ENCODE data around the gene PTRH1.

DNA sequence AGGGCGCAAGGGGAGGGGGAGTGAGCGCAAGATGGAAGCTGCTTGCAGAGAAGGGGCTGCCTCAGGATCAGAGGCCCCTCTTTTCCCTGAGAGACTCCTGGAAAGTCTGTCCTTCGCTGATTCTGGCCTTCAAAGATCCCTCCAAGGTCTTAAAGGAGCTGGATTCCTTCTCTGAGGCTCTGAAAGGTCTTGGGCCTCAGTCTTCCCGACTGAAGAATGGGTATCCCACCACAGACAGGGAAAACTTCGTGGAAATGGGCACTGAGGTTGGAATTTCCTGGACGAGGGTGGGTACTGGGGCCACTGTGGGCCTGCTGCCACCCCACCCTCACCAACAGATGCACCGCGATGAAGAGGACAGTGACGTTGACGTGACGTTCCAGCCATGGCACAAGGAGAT is 3.1 kb downstream of the PTRH1 start:
- TF ChIP-seq, protein P1, sequence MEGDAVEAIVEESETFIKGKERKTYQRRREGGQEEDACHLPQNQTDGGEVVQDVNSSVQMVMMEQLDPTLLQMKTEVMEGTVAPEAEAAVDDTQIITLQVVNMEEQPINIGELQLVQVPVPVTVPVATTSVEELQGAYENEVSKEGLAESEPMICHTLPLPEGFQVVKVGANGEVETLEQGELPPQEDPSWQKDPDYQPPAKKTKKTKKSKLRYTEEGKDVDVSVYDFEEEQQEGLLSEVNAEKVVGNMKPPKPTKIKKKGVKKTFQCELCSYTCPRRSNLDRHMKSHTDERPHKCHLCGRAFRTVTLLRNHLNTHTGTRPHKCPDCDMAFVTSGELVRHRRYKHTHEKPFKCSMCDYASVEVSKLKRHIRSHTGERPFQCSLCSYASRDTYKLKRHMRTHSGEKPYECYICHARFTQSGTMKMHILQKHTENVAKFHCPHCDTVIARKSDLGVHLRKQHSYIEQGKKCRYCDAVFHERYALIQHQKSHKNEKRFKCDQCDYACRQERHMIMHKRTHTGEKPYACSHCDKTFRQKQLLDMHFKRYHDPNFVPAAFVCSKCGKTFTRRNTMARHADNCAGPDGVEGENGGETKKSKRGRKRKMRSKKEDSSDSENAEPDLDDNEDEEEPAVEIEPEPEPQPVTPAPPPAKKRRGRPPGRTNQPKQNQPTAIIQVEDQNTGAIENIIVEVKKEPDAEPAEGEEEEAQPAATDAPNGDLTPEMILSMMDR (IDR thresholded peaks at IDR 0.05), result no peak
- no peak for TF ChIP-seq POLR2A (IDR thresholded peaks at IDR 0.05)

Measured in stomach (tissue), 4 donors.